NCI-H2227 treated with DMSO at 0.1 percent for 48 hours (cell line): ENCODE measurements around the gene IGF1R.

Source experiments
- DNase-seq: peaks from one replicate; lab custom pipeline; 2025; lab: John Stamatoyannopoulos, UW

The IGF1R gene

GRCh38 chr15:98725874-98726273, 77.5 kb downstream of the IGF1R start:
- no peak for DNase-seq

GRCh38 chr15:98727115-98728040, 79.0 kb downstream of the IGF1R start:
- DNase-seq: no peak

GRCh38 chr15:98728082-98728810, 79.9 kb downstream of the IGF1R start:
- DNase-seq: no peak

- no peak for DNase-seq
Measured at GRCh38 chr15:98728811-98729160, 80.4 kb downstream of the IGF1R start.

- no peak for DNase-seq
Measured at GRCh38 chr15:98729446-98730042, 81.2 kb downstream of the IGF1R start.

GRCh38 chr15:98730860-98731711, 82.7 kb downstream of the IGF1R start:
- DNase-seq: no peak

GRCh38 chr15:98731712-98732450, 83.5 kb downstream of the IGF1R start:
- no peak for DNase-seq

GRCh38 chr15:98733098-98733497, 84.8 kb downstream of the IGF1R start:
- no peak for DNase-seq

- DNase-seq: no peak
Measured at GRCh38 chr15:98734466-98735199, 86.3 kb downstream of the IGF1R start.

- no peak for DNase-seq
Measured at GRCh38 chr15:98735304-98735703, 87.0 kb downstream of the IGF1R start.

GRCh38 chr15:98735895-98736617, 87.7 kb downstream of the IGF1R start:
- no peak for DNase-seq

- no peak for DNase-seq
Measured at GRCh38 chr15:98737159-98737558, 88.8 kb downstream of the IGF1R start.

GRCh38 chr15:98737721-98738120, 89.4 kb downstream of the IGF1R start:
- no peak for DNase-seq

GRCh38 chr15:98738689-98739401, 90.5 kb downstream of the IGF1R start:
- DNase-seq: no peak

- DNase-seq: no peak
Measured at GRCh38 chr15:98740295-98740694, 92.0 kb downstream of the IGF1R start.

- DNase-seq: no peak
Measured at GRCh38 chr15:98740963-98741362, 92.6 kb downstream of the IGF1R start.

GRCh38 chr15:98743177-98743576, 94.8 kb downstream of the IGF1R start:
- DNase-seq: no peak

GRCh38 chr15:98744506-98744905, 96.2 kb downstream of the IGF1R start:
- no peak for DNase-seq

- DNase-seq: no peak
Measured at GRCh38 chr15:98745179-98745578, 96.8 kb downstream of the IGF1R start.
